Erythroblast (primary cell): ENCODE data around the gene NUDT11.
"Not testable (repeated sequence)": the region's sequence is repeated elsewhere in the genome, so short reads cannot be mapped to it uniquely, and the experiment has no call there.

ENCODE experiments used
- GATA1 ChIP-seq: IDR thresholded peaks from 2 replicates; pipeline ENCODE4 v1.6.1; 2011; ENCODE audit warnings: low read depth, mild to moderate bottlenecking, control low read depth, low read length, moderate library complexity
- POLR2A ChIP-seq: IDR thresholded peaks from 2 replicates; pipeline ENCODE4 v1.6.1; 2011; ENCODE audit warnings: mild to moderate bottlenecking, low read length

- not testable (repeated sequence) for TF ChIP-seq POLR2A, GATA1
Observed at GRCh38 chrX:51495701-51496488, 497 bp downstream of the NUDT11 start.
